GM23338 (cell line): ENCODE data around the gene RAD52. TPM values are rescaled to one million over a fixed set of nuclear protein-coding genes. Genes with fewer than 3 reads are reported as not detected.
A peak's percentile ranks its signal among the peaks of the same experiment; 100 is the strongest.

Source experiments
- ATAC-seq: fragments of 200-7000 bp; cut with Tn5 transposase; 3 replicates; pipeline ENCODE4 v1.9.1; 2020
- DNase-seq: peaks from one replicate; pipeline ENCODE4 v3.0.0-alpha.2; 2015; ENCODE audit warnings: low spot score
- H2AFZ ChIP-seq: fragments of 200-600 bp; sonication (generic); 2 replicates; pipeline ENCODE4 v1.8.0; 2016; ENCODE audit warnings: antibody characterized with exemption, mild to moderate bottlenecking, moderate library complexity
- H3F3A ChIP-seq: fragments of 200-600 bp; sonication (generic); replicated peaks from 2 replicates; pipeline ENCODE4 v1.8.0; 2017; ENCODE audit warnings: antibody characterized with exemption, mixed run types, low read depth
- H3K27ac ChIP-seq: fragments of 200-600 bp; sonication (generic); 2 replicates; pipeline ENCODE4 v1.6.1; 2016; ENCODE audit warnings: low read depth
- H3K27me3 ChIP-seq: fragments of 200-600 bp; sonication (generic); 2 replicates; pipeline ENCODE4 v1.8.0; 2016; ENCODE audit warnings: mild to moderate bottlenecking, mixed run types, moderate library complexity; ENCODE audit not compliant: insufficient read depth
- H3K36me3 ChIP-seq: fragments of 200-600 bp; sonication (generic); 2 replicates; pipeline ENCODE4 v1.8.0; 2016; ENCODE audit warnings: mild to moderate bottlenecking; ENCODE audit not compliant: insufficient read depth
- H3K4me1 ChIP-seq: fragments of 200-600 bp; sonication (generic); 2 replicates; pipeline ENCODE4 v1.8.0; 2016; ENCODE audit warnings: mild to moderate bottlenecking, moderate library complexity; ENCODE audit not compliant: insufficient read depth
- H3K4me2 ChIP-seq: fragments of 200-600 bp; sonication (generic); 2 replicates; pipeline ENCODE4 v1.7.1; 2017; ENCODE audit warnings: mixed run types
- H3K4me3 ChIP-seq: fragments of 200-600 bp; sonication (generic); 2 replicates; pipeline ENCODE4 v1.6.1; 2016; ENCODE audit warnings: mixed run types
- H3K79me2 ChIP-seq: fragments of 200-600 bp; sonication (generic); replicated peaks from 2 replicates; pipeline ENCODE4 v1.8.0; 2017; ENCODE audit warnings: mild to moderate bottlenecking; ENCODE audit not compliant: insufficient read depth
- H3K9me2 ChIP-seq: fragments of 200-600 bp; sonication (generic); 2 replicates; pipeline ENCODE4 v1.8.0; 2017; ENCODE audit not compliant: insufficient read depth
- H4K20me1 ChIP-seq: fragments of 200-600 bp; sonication (generic); replicated peaks from 2 replicates; pipeline ENCODE4 v1.8.0; 2017; ENCODE audit warnings: mild to moderate bottlenecking; ENCODE audit not compliant: insufficient read depth
- H3K27ac Mint-ChIP-seq: 2 replicates; pipeline ENCODE4 v1.8.0; 2020; ENCODE audit warnings: inconsistent platforms, mild to moderate bottlenecking, moderate library complexity, mixed read lengths
- H3K27me3 Mint-ChIP-seq: 3 replicates; pipeline ENCODE4 v1.8.0; 2022; ENCODE audit warnings: low read depth, mild to moderate bottlenecking, moderate library complexity, mixed read lengths, inconsistent platforms; ENCODE audit not compliant: insufficient read depth, poor library complexity
- H3K36me3 Mint-ChIP-seq: 3 replicates; pipeline ENCODE4 v1.8.0; 2021; ENCODE audit warnings: low read depth, mild to moderate bottlenecking, inconsistent platforms, moderate library complexity, mixed read lengths
- H3K4me1 Mint-ChIP-seq: 3 replicates; pipeline ENCODE4 v1.8.0; 2020; ENCODE audit warnings: mild to moderate bottlenecking, inconsistent platforms, mixed read lengths
- H3K4me3 Mint-ChIP-seq: 3 replicates; pipeline ENCODE4 v1.8.0; 2021; ENCODE audit warnings: moderate library complexity, mild to moderate bottlenecking, inconsistent platforms, mixed read lengths
- H3K9me3 Mint-ChIP-seq: 3 replicates; pipeline ENCODE4 v1.8.0; 2020; ENCODE audit warnings: moderate library complexity, mild to moderate bottlenecking, inconsistent platforms, mixed read lengths
- EZH2phosphoT487 ChIP-seq: fragments of 200-600 bp; sonication (generic); IDR thresholded peaks from one replicate; pipeline ENCODE4 v1.8.1; 2018; ENCODE audit warnings: antibody characterized with exemption; ENCODE audit not compliant: unreplicated experiment
- JUNB ChIP-seq: IDR thresholded peaks from one replicate; pipeline ENCODE4 v1.6.1; 2016; ENCODE audit warnings: antibody characterized with exemption; ENCODE audit not compliant: unreplicated experiment
- POLR2AphosphoS5 ChIP-seq: IDR thresholded peaks from 2 replicates; pipeline ENCODE4 v1.6.1; 2016; ENCODE audit warnings: antibody characterized with exemption, low read depth
- ZNF114 ChIP-seq: fragments of 250-450 bp; sonication (Bioruptor Pico); IDR thresholded peaks from 2 replicates; pipeline ENCODE4 v1.5.0; 2020; ENCODE audit warnings: mild to moderate bottlenecking, moderate library complexity
- ZNF331 ChIP-seq: fragments of 250-450 bp; sonication (Bioruptor Pico); IDR thresholded peaks from 2 replicates; pipeline ENCODE4 v1.5.0; 2020; ENCODE audit warnings: low read depth, mild to moderate bottlenecking, moderate library complexity
- ZNF462 ChIP-seq: fragments of 250-450 bp; sonication (Bioruptor Pico); IDR thresholded peaks from 2 replicates; pipeline ENCODE4 v1.5.0; 2020; ENCODE audit warnings: mild to moderate bottlenecking, moderate library complexity
- polyA plus RNA-seq: library from polyadenylated mRNA; unstranded; fragments of >200 nt; fragmentation: Nextera tagmentation; extraction: Ambion mirVana; gene quantifications from 2 replicates; pipeline ENCODE4 v1.2.1, GENCODE V29; 2016
- total RNA-seq: library from RNA; depleted of rRNA; stranded (reverse); fragments of >200 nt; shearing (Covaris generic); gene quantifications from 2 replicates; pipeline ENCODE4 v1.2.3, GENCODE V29; 2014
- TF ChIP-seq, protein P1 (sequence below): IDR thresholded peaks from one replicate; pipeline ENCODE4 v1.6.1; 2018; ENCODE audit warnings: antibody characterized with exemption; ENCODE audit not compliant: unreplicated experiment

Gene RAD52
- total and polyA plus RNA-seq, 2 experiments from 2014 or later = 10.9 to 21.3 TPM

DNA sequence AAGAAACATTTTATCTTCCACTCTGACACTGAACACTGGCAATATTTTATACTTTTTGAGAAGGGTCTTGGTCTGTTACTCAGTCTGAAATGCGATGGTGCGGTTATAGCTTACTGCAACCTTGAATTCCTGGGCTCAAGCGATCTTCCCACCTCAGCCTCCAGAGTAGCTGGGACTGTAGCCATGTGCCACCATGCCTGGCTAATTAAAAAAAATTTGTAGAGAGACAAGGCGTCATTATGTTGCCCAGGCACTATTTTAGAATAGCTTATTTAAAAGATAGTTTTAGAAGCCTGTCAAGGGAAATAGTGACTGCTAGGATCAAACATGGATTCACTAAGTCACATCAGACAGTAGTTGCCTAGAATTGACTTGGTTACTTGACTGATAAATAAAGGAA is 47.4 kb upstream of the RAD52 start:
- Mint-ChIP-seq H3K27me3 (no peaks in the 10 kb centered on the region), H3K4me1 (peaks cover 6% of the 10 kb centered on the region), H3K27ac (no peak overlapping the region), H3K4me3 (no peak overlapping the region), H3K36me3 (peaks cover 6% of the 10 kb centered on the region; the same call in 2 of the 3 replicates), H3K9me3 (no peaks in the 10 kb centered on the region)
- Histone ChIP-seq H3K4me2 (no peak overlapping the region), H3K79me2 (peaks cover 100% of the 10 kb centered on the region), H3K9me2 (no peaks in the 10 kb centered on the region), H4K20me1 (peaks cover 25% of the 10 kb centered on the region), H3K4me1 (peaks cover 15% of the 10 kb centered on the region; the same call in 1 of the 2 replicates), H3K4me3 (no peak overlapping the region), H2AFZ (no peak overlapping the region), H3K36me3 (no peaks in the 10 kb centered on the region), H3K27me3 (no peaks in the 10 kb centered on the region), H3K27ac (0 out of 2 replicates have a peak overlapping the region, but pooled peaks have one; percentile 23), H3F3A (no peaks in the 10 kb centered on the region)
- ATAC-seq (no peak), DNase-seq (no peak)
- TF ChIP-seq ZNF114 (no peak), EZH2phosphoT487 (no peak), ZNF331 (no peak), JUNB (no peak)
- TF ChIP-seq, protein P1, sequence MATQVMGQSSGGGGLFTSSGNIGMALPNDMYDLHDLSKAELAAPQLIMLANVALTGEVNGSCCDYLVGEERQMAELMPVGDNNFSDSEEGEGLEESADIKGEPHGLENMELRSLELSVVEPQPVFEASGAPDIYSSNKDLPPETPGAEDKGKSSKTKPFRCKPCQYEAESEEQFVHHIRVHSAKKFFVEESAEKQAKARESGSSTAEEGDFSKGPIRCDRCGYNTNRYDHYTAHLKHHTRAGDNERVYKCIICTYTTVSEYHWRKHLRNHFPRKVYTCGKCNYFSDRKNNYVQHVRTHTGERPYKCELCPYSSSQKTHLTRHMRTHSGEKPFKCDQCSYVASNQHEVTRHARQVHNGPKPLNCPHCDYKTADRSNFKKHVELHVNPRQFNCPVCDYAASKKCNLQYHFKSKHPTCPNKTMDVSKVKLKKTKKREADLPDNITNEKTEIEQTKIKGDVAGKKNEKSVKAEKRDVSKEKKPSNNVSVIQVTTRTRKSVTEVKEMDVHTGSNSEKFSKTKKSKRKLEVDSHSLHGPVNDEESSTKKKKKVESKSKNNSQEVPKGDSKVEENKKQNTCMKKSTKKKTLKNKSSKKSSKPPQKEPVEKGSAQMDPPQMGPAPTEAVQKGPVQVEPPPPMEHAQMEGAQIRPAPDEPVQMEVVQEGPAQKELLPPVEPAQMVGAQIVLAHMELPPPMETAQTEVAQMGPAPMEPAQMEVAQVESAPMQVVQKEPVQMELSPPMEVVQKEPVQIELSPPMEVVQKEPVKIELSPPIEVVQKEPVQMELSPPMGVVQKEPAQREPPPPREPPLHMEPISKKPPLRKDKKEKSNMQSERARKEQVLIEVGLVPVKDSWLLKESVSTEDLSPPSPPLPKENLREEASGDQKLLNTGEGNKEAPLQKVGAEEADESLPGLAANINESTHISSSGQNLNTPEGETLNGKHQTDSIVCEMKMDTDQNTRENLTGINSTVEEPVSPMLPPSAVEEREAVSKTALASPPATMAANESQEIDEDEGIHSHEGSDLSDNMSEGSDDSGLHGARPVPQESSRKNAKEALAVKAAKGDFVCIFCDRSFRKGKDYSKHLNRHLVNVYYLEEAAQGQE = no peak

DNA sequence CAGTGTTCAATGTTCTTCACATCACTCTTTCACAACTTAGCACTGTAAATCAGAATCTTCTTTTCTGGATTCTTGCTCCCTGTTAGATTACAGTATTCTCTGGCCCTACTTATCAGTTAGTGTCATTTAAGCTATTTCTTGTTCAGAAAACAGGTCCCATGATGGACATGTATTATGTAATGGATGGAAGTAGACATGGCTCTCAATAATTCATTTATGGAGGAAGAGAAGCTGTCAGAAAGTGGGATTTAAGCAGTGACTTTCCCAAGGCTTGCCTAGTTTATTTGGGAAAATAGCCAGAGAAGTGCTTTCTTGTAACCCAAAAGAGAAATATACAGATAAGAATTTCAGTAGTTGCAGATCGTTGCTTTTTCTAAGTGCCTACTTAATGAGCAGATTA is 43.2 kb upstream of the RAD52 start:
- no peak for ATAC-seq
- DNase-seq = no peak
- Histone ChIP-seq H3K79me2 (peaks cover 63% of the 10 kb centered on the region), H3K36me3 (no peaks in the 10 kb centered on the region), H3K27ac (no peak overlapping the region), H3K9me2 (no peaks in the 10 kb centered on the region), H3F3A (peaks cover 13% of the 10 kb centered on the region; the same call in 1 of the 2 replicates), H4K20me1 (peaks cover 18% of the 10 kb centered on the region), H2AFZ (no peak overlapping the region), H3K4me1 (peaks cover 33% of the 10 kb centered on the region), H3K4me3 (peak overlapping the region; percentile 86), H3K4me2 (peak overlapping the region; percentile 75), H3K27me3 (peaks cover 8% of the 10 kb centered on the region; the same call in 1 of the 2 replicates)
- no peaks in the 10 kb centered on the region for H3K9me3 Mint-ChIP-seq
- H3K27me3 Mint-ChIP-seq = peaks cover 5% of the 10 kb centered on the region
- peak overlapping the region; percentile 92 for H3K4me3 Mint-ChIP-seq
- H3K4me1 Mint-ChIP-seq = peaks cover 22% of the 10 kb centered on the region
- H3K36me3 Mint-ChIP-seq = no peaks in the 10 kb centered on the region; the same call in 2 of the 3 replicates
- H3K27ac Mint-ChIP-seq = no peak overlapping the region
- TF ChIP-seq, protein P1 = no peak
- no peak for TF ChIP-seq ZNF331
- no peak for TF ChIP-seq ZNF462 (CRISPR knock-in tag)
- no peak for TF ChIP-seq EZH2phosphoT487
- no peak for TF ChIP-seq POLR2AphosphoS5
